ENCODE results near the gene TXNRD3. TPM values are rescaled to one million over a fixed set of nuclear protein-coding genes. Genes with fewer than 3 reads are reported as not detected.

The TXNRD3 gene
- total RNA-seq, 6 experiments from 2014 or later: 6.8 to 8.4 (median 7.4) TPM

DNA sequence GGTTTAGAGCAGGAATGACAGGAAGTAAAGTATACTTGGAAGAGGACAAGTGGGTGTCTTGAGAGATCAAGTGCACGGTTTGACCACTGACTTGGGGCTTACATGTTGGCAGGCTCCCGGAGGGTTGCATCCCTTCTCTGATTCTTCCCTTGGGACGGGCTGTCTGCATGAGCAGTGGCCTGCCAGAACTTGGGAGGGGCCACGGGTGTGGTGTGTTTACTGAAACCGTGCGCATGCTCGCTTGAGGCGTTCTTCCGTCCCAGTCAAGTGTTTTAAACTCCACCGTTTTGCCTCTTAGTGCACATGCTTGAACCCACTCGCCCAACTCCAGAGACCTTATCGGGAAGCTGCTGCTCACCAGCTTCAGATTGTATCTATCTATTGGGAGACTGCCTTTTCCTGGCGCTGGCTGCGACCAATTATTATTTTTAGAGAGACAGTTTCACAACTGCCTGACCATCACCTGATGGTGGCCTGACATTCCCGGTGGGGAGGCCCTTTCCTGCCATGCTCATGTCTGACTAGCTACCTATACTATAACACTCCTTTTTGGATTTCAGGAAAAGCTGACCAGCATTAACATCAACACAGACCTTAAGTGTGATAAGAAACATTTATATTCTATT, 81.3 kb downstream of the TXNRD3 start:
- H3K4me3 Mint-ChIP-seq: no peak overlapping the region
- TF ChIP-seq CTCF (IDR thresholded peaks at IDR 0.05): no peak
- no peaks in the 10 kb centered on the region for H3K36me3 Mint-ChIP-seq (ENCODE audit: low read depth)
- no peaks in the 10 kb centered on the region for H3K4me1 Mint-ChIP-seq (ENCODE audit: low read depth)
- peaks cover 45% of the 10 kb centered on the region for H3K27me3 Mint-ChIP-seq (ENCODE audit: insufficient read depth)
- no peak overlapping the region for H3K27ac Mint-ChIP-seq
- H3K9me3 Mint-ChIP-seq: no peaks in the 10 kb centered on the region
- no peak for DNase-seq

GRCh38 chr3:126571078-126571477, 83.8 kb downstream of the TXNRD3 start:
- TF ChIP-seq CTCF (IDR thresholded peaks at IDR 0.05): no peak
- no peaks in the 10 kb centered on the region for H3K4me1 Mint-ChIP-seq (ENCODE audit: low read depth)
- H3K36me3 Mint-ChIP-seq (ENCODE audit: low read depth): no peaks in the 10 kb centered on the region
- DNase-seq: no peak
- no peak overlapping the region for H3K27ac Mint-ChIP-seq
- H3K9me3 Mint-ChIP-seq: no peaks in the 10 kb centered on the region
- H3K4me3 Mint-ChIP-seq: no peak overlapping the region
- peaks cover 44% of the 10 kb centered on the region for H3K27me3 Mint-ChIP-seq (ENCODE audit: insufficient read depth)

DNA sequence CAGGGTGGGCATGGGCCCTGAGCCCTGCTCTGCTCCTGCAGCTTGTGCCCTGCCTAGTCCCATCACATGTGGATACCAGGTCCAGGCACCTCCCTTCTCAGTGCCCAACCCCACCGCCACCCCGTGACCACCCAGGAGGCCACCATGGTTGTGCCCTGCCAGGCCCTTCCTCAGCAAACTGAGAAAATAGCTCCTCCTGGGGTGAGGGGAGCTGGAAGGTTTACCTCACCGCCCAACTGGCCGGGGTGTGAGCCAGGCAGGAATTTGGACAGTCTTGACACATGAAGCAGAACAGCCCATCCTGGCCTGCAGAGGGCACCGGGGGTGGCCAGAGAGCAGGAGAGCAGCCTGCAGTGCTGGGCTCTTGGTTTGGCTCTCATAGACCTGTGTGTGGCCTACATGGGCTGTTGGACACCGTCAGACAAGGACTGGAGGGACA, 84.8 kb downstream of the TXNRD3 start:
- H3K27ac Mint-ChIP-seq: no peak overlapping the region
- H3K9me3 Mint-ChIP-seq: no peaks in the 10 kb centered on the region
- H3K36me3 Mint-ChIP-seq (ENCODE audit: low read depth): no peaks in the 10 kb centered on the region
- peaks cover 41% of the 10 kb centered on the region for H3K27me3 Mint-ChIP-seq (ENCODE audit: insufficient read depth)
- H3K4me3 Mint-ChIP-seq: no peak overlapping the region
- H3K4me1 Mint-ChIP-seq (ENCODE audit: low read depth): no peaks in the 10 kb centered on the region
- no peak for DNase-seq
- TF ChIP-seq CTCF (IDR thresholded peaks at IDR 0.05): peak; percentile 26; the same call in 1 of the 2 replicates

GRCh38 chr3:126569390-126569975, 85.4 kb downstream of the TXNRD3 start:
- Mint-ChIP-seq H3K4me3 (no peak overlapping the region), H3K27ac (no peak overlapping the region), H3K36me3 (ENCODE audit: low read depth) (no peaks in the 10 kb centered on the region), H3K27me3 (ENCODE audit: insufficient read depth) (peaks cover 36% of the 10 kb centered on the region), H3K9me3 (no peaks in the 10 kb centered on the region), H3K4me1 (ENCODE audit: low read depth) (no peaks in the 10 kb centered on the region)
- TF ChIP-seq CTCF (IDR thresholded peaks at IDR 0.05): no peak
- DNase-seq: no peak

GRCh38 chr3:126568776-126569342, 86.1 kb downstream of the TXNRD3 start:
- H3K27ac Mint-ChIP-seq: no peak overlapping the region
- no peaks in the 10 kb centered on the region for H3K4me1 Mint-ChIP-seq (ENCODE audit: low read depth)
- no peak overlapping the region for H3K4me3 Mint-ChIP-seq
- H3K27me3 Mint-ChIP-seq (ENCODE audit: insufficient read depth): peaks cover 32% of the 10 kb centered on the region
- no peaks in the 10 kb centered on the region for H3K36me3 Mint-ChIP-seq (ENCODE audit: low read depth)
- no peak for DNase-seq
- H3K9me3 Mint-ChIP-seq: no peaks in the 10 kb centered on the region
- no peak for TF ChIP-seq CTCF (IDR thresholded peaks at IDR 0.05)
